IMR-90 (cell line): ENCODE measurements around the gene HS3ST5.

Source experiments
- BHLHE40 ChIP-seq: fragments of 150-350 bp; IDR thresholded peaks from 2 replicates; pipeline ENCODE4 v1.6.1; 2016; ENCODE audit warnings: mild to moderate bottlenecking, low read depth, low read length
- CHD1 ChIP-seq: IDR thresholded peaks from 2 replicates; pipeline ENCODE4 v1.6.1; 2012; ENCODE audit warnings: low read depth, low read length, improper control_type of control experiment
- CTCF ChIP-seq: conservative IDR thresholded peaks from 2 replicates; pipeline ENCODE4 v1.5.1; 2012; ENCODE audit warnings: mild to moderate bottlenecking, low read depth, low read length, improper control_type of control experiment
- FOS ChIP-seq: fragments of 150-350 bp; IDR thresholded peaks from 2 replicates; pipeline ENCODE4 v1.6.1; 2016; ENCODE audit warnings: low read depth, low read length
- MAFK ChIP-seq: IDR thresholded peaks from 2 replicates; pipeline ENCODE4 v1.6.1; 2012; ENCODE audit warnings: low read depth, low read length, improper control_type of control experiment
- MAZ ChIP-seq: IDR thresholded peaks from 2 replicates; pipeline ENCODE4 v1.6.1; 2012; ENCODE audit warnings: low read depth, mild to moderate bottlenecking, low read length, improper control_type of control experiment, moderate library complexity, borderline replicate concordance
- MXI1 ChIP-seq: IDR thresholded peaks from 2 replicates; pipeline ENCODE4 v1.6.1; 2012; ENCODE audit warnings: low read depth, mild to moderate bottlenecking, low read length, moderate library complexity, borderline replicate concordance
- POLR2A ChIP-seq: IDR thresholded peaks from 2 replicates; pipeline ENCODE4 v1.6.1; 2012; ENCODE audit warnings: mild to moderate bottlenecking, low read depth, low read length
- RAD21 ChIP-seq: IDR thresholded peaks from 2 replicates; pipeline ENCODE4 v1.6.1; 2012; ENCODE audit warnings: low read length, improper control_type of control experiment
- RCOR1 ChIP-seq: IDR thresholded peaks from 2 replicates; pipeline ENCODE4 v1.6.1; 2012; ENCODE audit warnings: mild to moderate bottlenecking, low read length, improper control_type of control experiment; ENCODE audit not compliant: insufficient replicate concordance
- RFX5 ChIP-seq: IDR thresholded peaks from 2 replicates; pipeline ENCODE4 v1.8.0; 2012; ENCODE audit warnings: low read depth, mild to moderate bottlenecking, low read length, moderate library complexity
- SMC3 ChIP-seq: fragments of 150-350 bp; IDR thresholded peaks from 2 replicates; pipeline ENCODE4 v1.6.1; 2016; ENCODE audit warnings: low read depth, mild to moderate bottlenecking, antibody characterized with exemption, low read length, moderate library complexity
- USF2 ChIP-seq: fragments of 150-350 bp; IDR thresholded peaks from 2 replicates; pipeline ENCODE4 v1.6.1; 2017; ENCODE audit warnings: mild to moderate bottlenecking, antibody characterized with exemption, low read length, low read depth

- TF ChIP-seq POLR2A: no peak
- TF ChIP-seq CTCF: no peak
- no peak for TF ChIP-seq FOS
- TF ChIP-seq MAFK: no peak
- no peak for TF ChIP-seq RAD21
- no peak for TF ChIP-seq SMC3
- no peak for TF ChIP-seq MAZ
- no peak for TF ChIP-seq CHD1
- no peak for TF ChIP-seq BHLHE40
- TF ChIP-seq RCOR1: no peak
- TF ChIP-seq RFX5: no peak
- no peak for TF ChIP-seq USF2
- no peak for TF ChIP-seq MXI1
Measured at GRCh38 chr6:114010540-114010939, 332.3 kb downstream of the HS3ST5 start.
